K562 (cell line): Measurements from ENCODE around the gene RND1. TPM values are rescaled to one million over a fixed set of nuclear protein-coding genes. Genes with fewer than 3 reads are reported as not detected.

ENCODE experiments used
- BACH1 ChIP-seq: fragments of 200-800 bp; sonication (Bioruptor generic); IDR thresholded peaks from 2 replicates; pipeline ENCODE4 v1.6.1; 2016; ENCODE audit warnings: missing genetic modification characterization, missing compliant biosample characterization
- CBX1 ChIP-seq: sonication (generic); IDR thresholded peaks from 2 replicates; pipeline ENCODE4 v1.6.1; 2016; ENCODE audit warnings: antibody characterized with exemption, low read depth, mild to moderate bottlenecking
- ETV6 ChIP-seq, 3 experiments: fragments of 150-350 bp in 1 of 3; sonication (generic) in 1 of 3; formaldehyde crosslinking in 1 of 3; IDR thresholded peaks; 2 replicates each; pipeline versions ENCODE4 v1.6.1 to v1.8.0; 2014 to 2022; ENCODE audit warnings: borderline replicate concordance in 2 of 3, low read depth in 2 of 3, antibody characterized with exemption in 1 of 3, low read length in 1 of 3, mild to moderate bottlenecking in 1 of 3, missing genetic modification reagents in 1 of 3
- MAZ ChIP-seq, 2 experiments: fragments of 450-650 bp in 1 of 2; sonication (generic) in 1 of 2; formaldehyde crosslinking; IDR thresholded peaks in 1 of 2; conservative IDR thresholded peaks in 1 of 2; 2 replicates each; pipeline versions ENCODE4 v1.4.0 to v1.5.0; 2020; ENCODE audit warnings: mild to moderate bottlenecking in 1 of 2, missing genetic modification reagents in 1 of 2
- MYC ChIP-seq, 2 experiments: fragments of 250-450 bp in 1 of 2; sonication (Bioruptor Pico) in 1 of 2; IDR thresholded peaks; 2 replicates each; pipeline versions ENCODE4 v1.5.1 to v1.6.1; 2012 to 2021; ENCODE audit warnings: low read depth in 2 of 2, borderline replicate concordance in 1 of 2, improper control_type of control experiment in 1 of 2, low read length in 1 of 2, mild to moderate bottlenecking in 1 of 2, moderate library complexity in 1 of 2
- RUNX1 ChIP-seq: sonication (generic); IDR thresholded peaks from 2 replicates; pipeline ENCODE4 v1.6.1; 2016; ENCODE audit warnings: antibody characterized with exemption, low read depth
- ZNF143 ChIP-seq: sonication (generic); formaldehyde crosslinking; IDR thresholded peaks from 2 replicates; pipeline ENCODE4 v1.9.0; 2022; ENCODE audit warnings: mild to moderate bottlenecking, missing genetic modification reagents
- ZNF282 ChIP-seq: sonication (generic); formaldehyde crosslinking; IDR thresholded peaks from 2 replicates; pipeline ENCODE4 v1.8.1; 2023; ENCODE audit warnings: missing genetic modification reagents
- polyA plus RNA-seq, 8 experiments: library from polyadenylated mRNA; depleted of rRNA in 4 of 8; stranded (reverse) in 5 of 8; unstranded in 3 of 8; fragments of >200 nt; fragmentation: Nextera tagmentation in 2 of 8; fragmentation: Illumina TruSeq in 1 of 8; extraction: Ambion mirVana in 2 of 8; extraction: Trizol in 1 of 8; gene quantifications; 2 replicates each; pipeline versions ENCODE4 v1.2.1 to v1.2.3, GENCODE V29; 2011 to 2014; ENCODE audit warnings: inconsistent platforms in 1 of 8, missing spikeins in 1 of 8
- total RNA-seq, 7 experiments: library from RNA; depleted of rRNA in 6 of 7; stranded (reverse); fragments of >200 nt in 6 of 7; fragmentation: Illumina TruSeq in 2 of 7; extraction: Trizol in 2 of 7; gene quantifications; 2 replicates each; pipeline versions ENCODE4 v1.2.1 to v1.2.3, GENCODE V29; 2011 to 2021; ENCODE audit warnings: low replicate concordance in 1 of 7
- TF ChIP-seq, protein P1 (sequence below): IDR thresholded peaks from 2 replicates; pipeline ENCODE4 v1.6.1; 2012; ENCODE audit warnings: low read depth, low read length, improper control_type of control experiment, borderline replicate concordance
- TF ChIP-seq, protein P2 (sequence below): fragments of 450-650 bp; formaldehyde crosslinking; IDR thresholded peaks from 2 replicates; pipeline ENCODE4 v1.4.0; 2020; ENCODE audit warnings: mild to moderate bottlenecking, mixed read lengths
- TF ChIP-seq, protein P3 (sequence below), 2 experiments: fragments of 450-650 bp; conservative IDR thresholded peaks; 2 replicates each; pipeline ENCODE4 v1.6.1; 2017; ENCODE audit warnings: mild to moderate bottlenecking in 2 of 2, moderate library complexity in 2 of 2
- TF ChIP-seq, protein P4 (sequence below): conservative IDR thresholded peaks from 2 replicates; pipeline ENCODE4 v1.6.1; 2011; ENCODE audit warnings: low read depth, mild to moderate bottlenecking, low read length; ENCODE audit not compliant: control insufficient read depth
- TF ChIP-seq, protein P5 (sequence below): sonication (generic); formaldehyde crosslinking; IDR thresholded peaks from 2 replicates; pipeline ENCODE4 v1.8.0; 2022; ENCODE audit warnings: mild to moderate bottlenecking, missing genetic modification reagents

The RND1 gene
- total and polyA plus RNA-seq, 9 of the 15 experiments (the other 6 are each of a cell fraction or from before 2014, with no cell fraction given) = 0.18 to 0.78 (median 0.58) TPM; not detected in 2

DNA sequence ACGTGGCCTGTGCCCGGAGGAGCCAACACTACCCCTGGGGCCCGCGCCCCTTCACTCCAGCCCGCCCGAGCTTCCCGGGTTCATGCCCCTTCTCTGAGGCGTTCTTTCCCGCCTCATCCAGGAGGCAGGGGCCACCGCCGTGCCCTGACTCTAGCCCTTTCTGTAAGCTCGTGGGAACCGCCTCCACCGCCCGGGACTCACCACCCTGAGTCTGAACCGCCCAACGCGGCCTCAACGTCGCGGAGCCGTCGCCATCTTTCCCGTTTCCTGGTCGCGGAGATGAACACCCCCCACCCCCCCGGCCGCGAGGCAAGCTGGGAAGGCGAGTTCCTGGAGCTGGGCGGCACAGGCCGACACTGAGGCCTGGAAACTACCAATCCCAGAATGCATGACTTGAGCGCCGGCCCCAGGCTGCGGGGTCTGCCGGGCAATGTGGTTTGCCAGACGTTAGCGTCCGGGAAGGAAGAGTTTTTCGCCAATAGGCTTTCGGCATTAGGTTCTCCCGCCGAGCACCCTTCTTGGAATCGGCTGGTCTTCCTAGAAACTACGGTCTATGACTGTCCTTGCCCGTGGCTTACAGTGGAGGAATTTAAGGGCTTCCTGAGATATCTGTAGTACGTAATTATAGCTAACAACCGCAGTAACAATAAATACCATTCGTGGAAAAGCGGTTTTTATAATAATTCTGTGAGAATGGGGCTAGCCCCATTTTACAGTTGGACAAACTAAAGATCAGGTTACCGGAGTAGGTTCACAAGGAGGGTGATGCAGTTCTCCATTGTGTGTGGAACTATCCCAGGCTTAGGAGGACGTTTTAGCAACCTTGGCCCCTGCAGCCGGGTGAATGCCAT lies 13.6 kb downstream of the RND1 start, which contains the start of gene DDX23 (continued):
- TF ChIP-seq, protein P1, sequence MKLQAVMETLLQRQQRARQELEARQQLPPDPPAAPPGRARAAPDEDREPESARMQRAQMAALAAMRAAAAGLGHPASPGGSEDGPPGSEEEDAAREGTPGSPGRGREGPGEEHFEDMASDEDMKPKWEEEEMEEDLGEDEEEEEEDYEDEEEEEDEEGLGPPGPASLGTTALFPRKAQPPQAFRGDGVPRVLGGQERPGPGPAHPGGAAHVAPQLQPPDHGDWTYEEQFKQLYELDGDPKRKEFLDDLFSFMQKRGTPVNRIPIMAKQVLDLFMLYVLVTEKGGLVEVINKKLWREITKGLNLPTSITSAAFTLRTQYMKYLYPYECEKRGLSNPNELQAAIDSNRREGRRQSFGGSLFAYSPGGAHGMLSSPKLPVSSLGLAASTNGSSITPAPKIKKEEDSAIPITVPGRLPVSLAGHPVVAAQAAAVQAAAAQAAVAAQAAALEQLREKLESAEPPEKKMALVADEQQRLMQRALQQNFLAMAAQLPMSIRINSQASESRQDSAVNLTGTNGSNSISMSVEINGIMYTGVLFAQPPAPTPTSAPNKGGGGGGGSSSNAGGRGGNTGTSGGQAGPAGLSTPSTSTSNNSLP = no peak
- TF ChIP-seq ZNF282 (CRISPR knock-in tag) (no peak), ETV6 (IDR thresholded peaks at IDR 0.05; ENCODE audit: borderline replicate concordance in 1 of 2, low read depth in 2 of 2, low read length in 1 of 2) (peak in 1 of 2 experiments; percentile 85; a peak in 1 of 4 replicates), ETV6 (CRISPR knock-in tag; IDR thresholded peaks at IDR 0.05; ENCODE audit: borderline replicate concordance) (no peak), CBX1 (peak; percentile 20), MAZ (CRISPR knock-in tag; conservative IDR thresholded peaks at IDR 0.05 in 1 of 2, IDR thresholded peaks at IDR 0.05 in 1 of 2) (peak; percentile 97 to 100), ZNF143 (CRISPR knock-in tag) (peak; percentile 100), BACH1 (tag) (peak; percentile 88; the same call in 1 of the 2 replicates), RUNX1 (no peak), MYC (IDR thresholded peaks at IDR 0.05; ENCODE audit: low read depth, low read length) (peak; percentile 81), MYC (CRISPR knock-in tag; IDR thresholded peaks at IDR 0.05; ENCODE audit: borderline replicate concordance, low read depth) (peak; percentile 69; the same call in 1 of the 2 replicates)
- TF ChIP-seq, protein P2, sequence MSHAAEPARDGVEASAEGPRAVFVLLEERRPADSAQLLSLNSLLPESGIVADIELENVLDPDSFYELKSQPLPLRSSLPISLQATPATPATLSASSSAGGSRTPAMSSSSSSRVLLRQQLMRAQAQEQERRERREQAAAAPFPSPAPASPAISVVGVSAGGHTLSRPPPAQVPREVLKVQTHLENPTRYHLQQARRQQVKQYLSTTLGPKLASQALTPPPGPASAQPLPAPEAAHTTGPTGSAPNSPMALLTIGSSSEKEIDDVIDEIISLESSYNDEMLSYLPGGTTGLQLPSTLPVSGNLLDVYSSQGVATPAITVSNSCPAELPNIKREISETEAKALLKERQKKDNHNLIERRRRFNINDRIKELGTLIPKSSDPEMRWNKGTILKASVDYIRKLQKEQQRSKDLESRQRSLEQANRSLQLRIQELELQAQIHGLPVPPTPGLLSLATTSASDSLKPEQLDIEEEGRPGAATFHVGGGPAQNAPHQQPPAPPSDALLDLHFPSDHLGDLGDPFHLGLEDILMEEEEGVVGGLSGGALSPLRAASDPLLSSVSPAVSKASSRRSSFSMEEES = no peak
- TF ChIP-seq, protein P3, sequence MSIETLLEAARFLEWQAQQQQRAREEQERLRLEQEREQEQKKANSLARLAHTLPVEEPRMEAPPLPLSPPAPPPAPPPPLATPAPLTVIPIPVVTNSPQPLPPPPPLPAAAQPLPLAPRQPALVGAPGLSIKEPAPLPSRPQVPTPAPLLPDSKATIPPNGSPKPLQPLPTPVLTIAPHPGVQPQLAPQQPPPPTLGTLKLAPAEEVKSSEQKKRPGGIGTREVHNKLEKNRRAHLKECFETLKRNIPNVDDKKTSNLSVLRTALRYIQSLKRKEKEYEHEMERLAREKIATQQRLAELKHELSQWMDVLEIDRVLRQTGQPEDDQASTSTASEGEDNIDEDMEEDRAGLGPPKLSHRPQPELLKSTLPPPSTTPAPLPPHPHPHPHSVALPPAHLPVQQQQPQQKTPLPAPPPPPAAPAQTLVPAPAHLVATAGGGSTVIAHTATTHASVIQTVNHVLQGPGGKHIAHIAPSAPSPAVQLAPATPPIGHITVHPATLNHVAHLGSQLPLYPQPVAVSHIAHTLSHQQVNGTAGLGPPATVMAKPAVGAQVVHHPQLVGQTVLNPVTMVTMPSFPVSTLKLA (conservative IDR thresholded peaks at IDR 0.05) = peak; percentile 90 to 96
- TF ChIP-seq, protein P4, sequence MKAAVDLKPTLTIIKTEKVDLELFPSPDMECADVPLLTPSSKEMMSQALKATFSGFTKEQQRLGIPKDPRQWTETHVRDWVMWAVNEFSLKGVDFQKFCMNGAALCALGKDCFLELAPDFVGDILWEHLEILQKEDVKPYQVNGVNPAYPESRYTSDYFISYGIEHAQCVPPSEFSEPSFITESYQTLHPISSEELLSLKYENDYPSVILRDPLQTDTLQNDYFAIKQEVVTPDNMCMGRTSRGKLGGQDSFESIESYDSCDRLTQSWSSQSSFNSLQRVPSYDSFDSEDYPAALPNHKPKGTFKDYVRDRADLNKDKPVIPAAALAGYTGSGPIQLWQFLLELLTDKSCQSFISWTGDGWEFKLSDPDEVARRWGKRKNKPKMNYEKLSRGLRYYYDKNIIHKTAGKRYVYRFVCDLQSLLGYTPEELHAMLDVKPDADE = peak; percentile 100
- TF ChIP-seq, protein P5, sequence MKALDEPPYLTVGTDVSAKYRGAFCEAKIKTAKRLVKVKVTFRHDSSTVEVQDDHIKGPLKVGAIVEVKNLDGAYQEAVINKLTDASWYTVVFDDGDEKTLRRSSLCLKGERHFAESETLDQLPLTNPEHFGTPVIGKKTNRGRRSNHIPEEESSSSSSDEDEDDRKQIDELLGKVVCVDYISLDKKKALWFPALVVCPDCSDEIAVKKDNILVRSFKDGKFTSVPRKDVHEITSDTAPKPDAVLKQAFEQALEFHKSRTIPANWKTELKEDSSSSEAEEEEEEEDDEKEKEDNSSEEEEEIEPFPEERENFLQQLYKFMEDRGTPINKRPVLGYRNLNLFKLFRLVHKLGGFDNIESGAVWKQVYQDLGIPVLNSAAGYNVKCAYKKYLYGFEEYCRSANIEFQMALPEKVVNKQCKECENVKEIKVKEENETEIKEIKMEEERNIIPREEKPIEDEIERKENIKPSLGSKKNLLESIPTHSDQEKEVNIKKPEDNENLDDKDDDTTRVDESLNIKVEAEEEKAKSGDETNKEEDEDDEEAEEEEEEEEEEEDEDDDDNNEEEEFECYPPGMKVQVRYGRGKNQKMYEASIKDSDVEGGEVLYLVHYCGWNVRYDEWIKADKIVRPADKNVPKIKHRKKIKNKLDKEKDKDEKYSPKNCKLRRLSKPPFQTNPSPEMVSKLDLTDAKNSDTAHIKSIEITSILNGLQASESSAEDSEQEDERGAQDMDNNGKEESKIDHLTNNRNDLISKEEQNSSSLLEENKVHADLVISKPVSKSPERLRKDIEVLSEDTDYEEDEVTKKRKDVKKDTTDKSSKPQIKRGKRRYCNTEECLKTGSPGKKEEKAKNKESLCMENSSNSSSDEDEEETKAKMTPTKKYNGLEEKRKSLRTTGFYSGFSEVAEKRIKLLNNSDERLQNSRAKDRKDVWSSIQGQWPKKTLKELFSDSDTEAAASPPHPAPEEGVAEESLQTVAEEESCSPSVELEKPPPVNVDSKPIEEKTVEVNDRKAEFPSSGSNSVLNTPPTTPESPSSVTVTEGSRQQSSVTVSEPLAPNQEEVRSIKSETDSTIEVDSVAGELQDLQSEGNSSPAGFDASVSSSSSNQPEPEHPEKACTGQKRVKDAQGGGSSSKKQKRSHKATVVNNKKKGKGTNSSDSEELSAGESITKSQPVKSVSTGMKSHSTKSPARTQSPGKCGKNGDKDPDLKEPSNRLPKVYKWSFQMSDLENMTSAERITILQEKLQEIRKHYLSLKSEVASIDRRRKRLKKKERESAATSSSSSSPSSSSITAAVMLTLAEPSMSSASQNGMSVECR (CRISPR knock-in tag) = peak; percentile 79
